ENCODE measurements around the gene SIN3A.
"Not testable (repeated sequence)": the region's sequence is repeated elsewhere in the genome, so short reads cannot be mapped to it uniquely, and the experiment has no call there.

SIN3A gene

DNA sequence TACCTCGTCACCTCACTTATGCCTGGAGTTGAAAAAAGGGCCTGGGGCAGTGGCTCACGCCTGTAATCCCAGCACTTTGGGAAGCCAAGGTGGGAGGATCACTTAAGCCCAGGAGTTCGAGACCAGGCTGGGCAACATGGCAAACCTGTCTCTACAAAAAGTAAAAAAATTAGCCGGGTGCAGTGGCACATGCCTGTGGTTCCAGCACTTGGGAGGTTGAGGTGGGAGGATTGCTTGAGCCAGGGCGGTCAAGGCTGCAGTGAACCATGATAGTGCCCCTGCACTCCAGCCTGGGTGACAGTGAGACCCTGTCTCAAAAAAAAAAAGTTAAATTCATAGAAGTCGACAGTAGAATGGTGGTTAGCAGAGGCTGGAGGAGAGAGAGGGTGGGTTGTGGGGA, 109.3 kb downstream of the SIN3A start:
- Histone ChIP-seq H3K4me3 (replicated peaks; ENCODE audit: low read depth, low read length) (no peak overlapping the region), H3K36me3 (ENCODE audit: control insufficient read depth, insufficient read depth, low read length) (peaks cover 12% of the 10 kb centered on the region), H3K27me3 (replicated peaks; ENCODE audit: control insufficient read depth, insufficient read depth, low read length) (no peaks in the 10 kb centered on the region; the same call in 1 of the 2 replicates)
- TF ChIP-seq, protein P1, sequence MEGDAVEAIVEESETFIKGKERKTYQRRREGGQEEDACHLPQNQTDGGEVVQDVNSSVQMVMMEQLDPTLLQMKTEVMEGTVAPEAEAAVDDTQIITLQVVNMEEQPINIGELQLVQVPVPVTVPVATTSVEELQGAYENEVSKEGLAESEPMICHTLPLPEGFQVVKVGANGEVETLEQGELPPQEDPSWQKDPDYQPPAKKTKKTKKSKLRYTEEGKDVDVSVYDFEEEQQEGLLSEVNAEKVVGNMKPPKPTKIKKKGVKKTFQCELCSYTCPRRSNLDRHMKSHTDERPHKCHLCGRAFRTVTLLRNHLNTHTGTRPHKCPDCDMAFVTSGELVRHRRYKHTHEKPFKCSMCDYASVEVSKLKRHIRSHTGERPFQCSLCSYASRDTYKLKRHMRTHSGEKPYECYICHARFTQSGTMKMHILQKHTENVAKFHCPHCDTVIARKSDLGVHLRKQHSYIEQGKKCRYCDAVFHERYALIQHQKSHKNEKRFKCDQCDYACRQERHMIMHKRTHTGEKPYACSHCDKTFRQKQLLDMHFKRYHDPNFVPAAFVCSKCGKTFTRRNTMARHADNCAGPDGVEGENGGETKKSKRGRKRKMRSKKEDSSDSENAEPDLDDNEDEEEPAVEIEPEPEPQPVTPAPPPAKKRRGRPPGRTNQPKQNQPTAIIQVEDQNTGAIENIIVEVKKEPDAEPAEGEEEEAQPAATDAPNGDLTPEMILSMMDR (IDR thresholded peaks at IDR 0.05; ENCODE audit: insufficient read depth, low read length, poor library complexity, severe bottlenecking), result no peak
- DNase-seq (ENCODE audit: extremely low read depth, insufficient read length), result no peak

DNA sequence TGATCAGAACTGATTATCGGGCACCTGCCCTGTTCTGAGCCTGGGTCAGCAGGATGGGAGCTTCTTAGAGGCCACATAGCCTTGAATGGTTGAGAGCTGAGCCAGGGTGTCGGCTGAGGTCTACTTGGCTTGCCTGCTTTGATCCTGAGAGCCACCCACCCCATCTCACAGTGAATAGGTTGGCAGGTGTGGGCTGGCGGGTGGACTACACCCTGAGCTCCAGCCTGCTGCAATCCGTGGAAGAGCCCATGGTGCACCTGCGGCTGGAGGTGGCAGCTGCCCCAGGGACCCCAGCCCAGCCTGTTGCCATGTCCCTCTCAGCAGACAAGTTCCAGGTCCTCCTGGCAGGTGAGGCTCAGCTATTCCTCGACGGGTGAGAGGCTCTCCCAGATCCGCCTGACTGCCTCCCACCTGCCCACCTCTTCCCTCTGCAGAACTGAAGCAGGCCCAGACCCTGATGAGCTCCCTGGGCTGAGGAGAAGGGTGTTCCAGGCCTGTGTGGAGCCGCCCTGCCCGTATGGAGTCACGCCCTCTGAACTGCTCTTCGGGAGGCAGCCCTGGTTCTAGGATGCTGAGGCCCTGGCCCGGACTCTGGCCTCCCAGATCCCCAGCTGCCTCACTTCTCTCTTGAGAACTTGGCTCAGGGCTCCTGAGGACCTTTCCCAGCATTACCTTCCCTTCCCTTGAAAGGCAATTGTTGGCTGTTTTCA, 111.8 kb downstream of the SIN3A start:
- TF ChIP-seq, protein P1 (IDR thresholded peaks at IDR 0.05; ENCODE audit: insufficient read depth, low read length, poor library complexity, severe bottlenecking), result no peak
- no peak for DNase-seq (ENCODE audit: extremely low read depth, insufficient read length)
- peaks cover 12% of the 10 kb centered on the region for H3K36me3 ChIP-seq (ENCODE audit: control insufficient read depth, insufficient read depth, low read length)
- no peaks in the 10 kb centered on the region for H3K27me3 ChIP-seq (replicated peaks; ENCODE audit: control insufficient read depth, insufficient read depth, low read length)
- no peak overlapping the region for H3K4me3 ChIP-seq (replicated peaks; ENCODE audit: low read depth, low read length)

DNA sequence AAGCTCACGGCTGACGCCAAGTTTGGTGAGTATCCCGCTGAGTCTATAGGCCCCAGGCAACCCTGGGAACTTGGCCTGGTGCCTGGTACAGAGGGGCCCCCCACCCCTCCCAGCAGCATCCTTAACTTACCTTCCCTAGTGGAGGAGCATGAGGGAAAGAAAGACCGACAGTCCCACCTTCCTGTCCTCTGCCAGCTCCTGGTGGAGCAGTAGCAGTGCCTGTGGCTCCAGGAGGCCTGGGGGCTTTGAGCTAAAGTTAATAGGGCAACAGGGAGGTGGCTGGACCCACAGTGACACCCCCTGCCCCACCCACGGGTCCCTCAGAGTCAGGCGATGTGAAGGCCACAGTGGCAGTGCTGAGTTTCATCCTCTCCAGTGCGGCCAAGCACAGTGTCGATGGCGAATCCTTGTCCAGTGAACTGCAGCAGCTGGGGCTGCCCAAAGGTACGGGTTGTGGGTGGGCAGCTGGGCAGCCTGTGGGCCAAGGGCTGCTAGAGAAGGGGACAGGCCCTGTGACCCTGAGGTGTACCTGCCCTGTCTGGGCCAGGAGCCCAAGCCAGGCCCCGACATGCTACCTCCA, 112.7 kb downstream of the SIN3A start:
- Histone ChIP-seq H3K27me3 (replicated peaks; ENCODE audit: control insufficient read depth, insufficient read depth, low read length) (no peaks in the 10 kb centered on the region), H3K4me3 (replicated peaks; ENCODE audit: low read depth, low read length) (no peak overlapping the region), H3K36me3 (ENCODE audit: control insufficient read depth, insufficient read depth, low read length) (peaks cover 12% of the 10 kb centered on the region)
- TF ChIP-seq, protein P1 (IDR thresholded peaks at IDR 0.05; ENCODE audit: insufficient read depth, low read length, poor library complexity, severe bottlenecking), result no peak
- DNase-seq (ENCODE audit: extremely low read depth, insufficient read length), result no peak

DNA sequence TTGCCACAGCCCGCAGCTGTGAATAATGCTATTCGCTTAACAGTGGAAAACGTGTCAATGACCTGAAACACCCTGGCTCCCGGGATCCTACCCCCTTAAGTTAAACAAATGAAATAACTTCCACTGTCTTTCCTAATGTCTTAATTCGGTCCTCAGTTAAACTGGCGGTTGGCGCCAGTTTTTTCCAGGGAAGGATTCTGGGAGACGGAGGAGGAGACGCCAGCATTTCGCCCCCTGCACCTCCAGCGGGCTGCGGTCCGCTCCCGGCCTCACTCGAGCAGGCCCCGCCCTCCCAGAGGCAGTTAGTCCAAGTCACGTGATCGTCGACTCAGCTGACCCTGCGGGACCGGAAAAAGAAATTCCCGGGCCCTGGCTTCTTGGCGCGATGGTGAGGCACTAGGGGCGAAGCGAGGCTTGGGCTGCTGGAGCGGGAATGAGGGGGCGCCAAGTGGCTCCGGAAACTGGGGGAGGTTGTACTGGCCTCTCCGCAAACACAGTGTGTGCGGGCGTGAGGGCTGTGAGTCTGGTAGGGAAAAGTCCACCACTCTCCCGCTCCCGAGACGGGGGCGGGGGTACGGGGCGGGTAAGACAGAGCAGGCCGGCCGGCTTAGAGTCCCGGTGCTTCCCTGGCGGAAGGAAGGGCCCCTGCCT, 115.7 kb downstream of the SIN3A start, which contains the start of gene COMMD4:
Gene COMMD4 (plus strand): TSS at position 359 of the 651 bp plus-strand sequence. CDS start 27 bp downstream, at position 386.
- peak; percentile 68 for DNase-seq (ENCODE audit: extremely low read depth, insufficient read length)
- Histone ChIP-seq H3K36me3 (ENCODE audit: control insufficient read depth, insufficient read depth, low read length) (peaks cover 12% of the 10 kb centered on the region), H3K4me3 (replicated peaks; ENCODE audit: low read depth, low read length) (peak within 1 kb of the TSS; percentile 89), H3K27me3 (replicated peaks; ENCODE audit: control insufficient read depth, insufficient read depth, low read length) (no peaks in the 10 kb centered on the region)
- TF ChIP-seq, protein P1 (IDR thresholded peaks at IDR 0.05; ENCODE audit: insufficient read depth, low read length, poor library complexity, severe bottlenecking), result no peak

DNA sequence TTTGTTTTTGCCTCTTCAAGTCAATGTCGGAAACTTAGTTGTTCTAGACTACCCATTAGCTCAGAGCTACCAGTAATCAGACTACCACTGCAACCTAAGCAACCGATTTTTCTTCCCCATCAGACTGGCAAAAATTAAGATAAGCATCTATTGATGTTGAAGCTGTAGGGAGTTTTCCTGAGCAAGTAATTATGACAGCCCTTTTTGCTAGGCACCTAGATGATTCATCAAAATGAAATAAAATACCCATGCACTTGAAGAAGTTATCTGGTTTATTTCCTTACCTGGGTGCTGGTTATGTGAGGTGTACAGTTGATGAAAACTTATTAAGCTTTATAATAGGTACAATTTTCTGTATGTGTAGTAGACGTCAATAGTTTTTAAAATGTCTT, 116.2 kb downstream of the SIN3A start:
- Histone ChIP-seq H3K4me3 (replicated peaks; ENCODE audit: low read depth, low read length) (peak overlapping the region; percentile 89), H3K27me3 (replicated peaks; ENCODE audit: control insufficient read depth, insufficient read depth, low read length) (no peaks in the 10 kb centered on the region), H3K36me3 (ENCODE audit: control insufficient read depth, insufficient read depth, low read length) (peaks cover 12% of the 10 kb centered on the region)
- no peak for DNase-seq (ENCODE audit: extremely low read depth, insufficient read length)
- TF ChIP-seq, protein P1 (IDR thresholded peaks at IDR 0.05; ENCODE audit: insufficient read depth, low read length, poor library complexity, severe bottlenecking), result no peak

DNA sequence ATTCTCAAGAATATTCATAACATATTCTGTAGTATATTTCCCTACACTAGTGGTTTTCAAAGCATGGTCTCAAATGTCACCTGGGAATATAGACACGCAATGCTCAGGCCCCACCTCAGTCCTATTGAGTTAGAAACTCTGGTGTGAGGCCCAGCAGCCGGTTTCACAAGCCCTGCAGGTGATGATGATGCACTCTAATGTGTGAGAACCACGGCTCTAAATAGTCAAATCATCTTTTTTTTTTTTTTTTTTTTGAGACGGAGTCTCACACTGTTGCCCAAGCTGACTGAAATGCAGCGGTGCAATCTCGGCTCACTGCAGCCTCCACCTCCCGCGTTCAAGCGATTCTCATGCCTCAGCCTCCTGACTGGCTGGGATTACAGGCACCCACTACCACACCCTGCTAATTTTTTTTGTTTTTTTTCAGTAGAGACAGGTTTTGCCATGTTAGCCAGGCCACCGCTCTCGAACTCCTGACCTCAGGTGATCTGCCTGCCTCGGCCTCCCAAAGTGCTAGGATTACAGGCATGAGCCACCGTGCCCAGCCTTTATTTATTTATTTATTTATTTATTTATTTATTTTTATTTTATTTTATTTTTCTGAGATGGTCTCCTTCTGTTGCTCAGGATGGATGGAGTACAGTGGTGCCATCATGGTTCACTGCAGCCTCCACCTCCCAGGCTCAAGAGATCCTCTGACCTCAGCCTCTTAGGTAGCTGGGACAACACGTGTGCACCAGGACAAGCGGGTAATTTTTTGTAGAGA, 117.7 kb downstream of the SIN3A start:
- H3K4me3 ChIP-seq (replicated peaks; ENCODE audit: low read depth, low read length); H3K27me3 ChIP-seq (replicated peaks; ENCODE audit: control insufficient read depth, insufficient read depth, low read length); H3K36me3 ChIP-seq (ENCODE audit: control insufficient read depth, insufficient read depth, low read length): not testable (repeated sequence)
- DNase-seq (ENCODE audit: extremely low read depth, insufficient read length), result peak; percentile 26

DNA sequence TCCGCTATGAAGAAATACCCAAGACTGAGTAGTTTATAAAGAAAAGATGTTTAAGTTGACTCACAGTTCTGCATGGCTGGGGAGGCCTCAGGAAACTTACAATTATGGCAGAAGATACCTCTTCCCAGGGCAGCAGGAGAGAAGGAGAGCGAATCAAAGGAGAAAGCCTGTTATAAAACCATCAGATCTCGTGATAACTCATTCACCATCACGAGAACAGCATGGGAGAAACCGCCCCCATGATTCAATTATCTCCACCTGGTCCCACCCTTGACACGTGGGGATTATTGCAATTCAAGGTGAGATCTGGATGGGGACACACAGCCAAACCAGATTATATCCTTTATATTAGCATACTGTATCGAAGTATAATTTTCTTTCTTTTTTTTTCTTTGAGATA, 119.4 kb downstream of the SIN3A start:
- not testable (repeated sequence) for DNase-seq (ENCODE audit: extremely low read depth, insufficient read length); H3K4me3 ChIP-seq (replicated peaks; ENCODE audit: low read depth, low read length); H3K27me3 ChIP-seq (replicated peaks; ENCODE audit: control insufficient read depth, insufficient read depth, low read length); H3K36me3 ChIP-seq (ENCODE audit: control insufficient read depth, insufficient read depth, low read length)

Measured in GM06990 (cell line).